Upper lobe of right lung (tissue), 1 donor: Measurements from ENCODE around the gene TMEM37. TPM values are rescaled to one million over a fixed set of nuclear protein-coding genes. Genes with fewer than 3 reads are reported as not detected.

Source experiments
- ATAC-seq: fragments of 200-7000 bp; cut with Tn5 transposase; one replicate; pipeline ENCODE4 v1.9.1; 2020; ENCODE audit warnings: mild to moderate bottlenecking, moderate library complexity
- DNase-seq: peaks from one replicate; pipeline ENCODE4 v3.0.0-alpha.2; 2020
- H3K27ac ChIP-seq: fragments of 200-600 bp; one replicate; pipeline ENCODE4 v1.8.0; 2022
- H3K27me3 ChIP-seq: fragments of 200-600 bp; one replicate; pipeline ENCODE4 v1.8.0; 2022; ENCODE audit warnings: mild to moderate bottlenecking
- H3K36me3 ChIP-seq: fragments of 200-600 bp; one replicate; pipeline ENCODE4 v1.8.0; 2022
- H3K4me1 ChIP-seq: fragments of 200-600 bp; one replicate; pipeline ENCODE4 v1.8.0; 2022
- H3K4me3 ChIP-seq: fragments of 200-600 bp; one replicate; pipeline ENCODE4 v1.8.0; 2022; ENCODE audit warnings: mild to moderate bottlenecking
- H3K9me3 ChIP-seq: fragments of 200-600 bp; one replicate; pipeline ENCODE4 v1.8.0; 2022
- CTCF ChIP-seq: fragments of 200-600 bp; IDR thresholded peaks from one replicate; pipeline ENCODE4 v1.8.0; 2022; ENCODE audit warnings: antibody characterized with exemption
- intact Hi-C: fragments of 100-400 bp; cut with DNase I; formaldehyde crosslinking; loops from one replicate; pipeline ENCODE4 v1.11.0; 2022
- total RNA-seq: library from RNA; stranded (reverse); fragmentation: NEBNext Ultra II Directional; extraction: Animal tissue kit (Norgen Biotek cat#: 25700); gene quantifications from one replicate; pipeline ENCODE4 v1.2.1, GENCODE V29; 2021
- donor health status: DM: no; HTN: yes; CAD: no; lungs with severe emphysema.

TMEM37 gene
- total RNA-seq, 1 donor from 2014 or later, result 23.8 TPM

DNA sequence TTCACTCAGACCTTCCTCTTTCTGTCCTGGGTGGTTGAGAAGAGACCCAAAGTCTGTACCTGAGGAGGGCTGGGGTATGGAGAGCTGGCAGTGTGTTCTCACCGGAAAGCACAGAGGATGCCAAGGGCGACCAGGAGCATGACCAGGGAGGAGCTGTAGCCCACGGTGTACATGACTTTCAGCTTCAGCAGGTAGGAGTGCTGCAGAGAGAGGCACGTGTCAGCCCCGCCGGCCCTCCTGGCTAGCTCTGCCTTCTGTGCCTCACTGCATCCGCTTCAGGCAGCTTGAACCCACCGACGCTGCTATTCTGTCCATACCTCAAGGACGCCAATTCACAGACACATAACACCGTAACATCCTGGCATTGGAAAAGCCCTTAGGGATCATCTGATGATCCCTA is 34.0 kb downstream of the TMEM37 start:
- no peak overlapping the region for H3K27ac ChIP-seq
- intact Hi-C loops, result no loop called here
- no peak for TF ChIP-seq CTCF
- H3K9me3 ChIP-seq, result no peaks in the 10 kb centered on the region
- no peaks in the 10 kb centered on the region for H3K36me3 ChIP-seq
- H3K4me1 ChIP-seq, result peaks cover 7% of the 10 kb centered on the region
- no peak for DNase-seq
- no peaks in the 10 kb centered on the region for H3K27me3 ChIP-seq
- H3K4me3 ChIP-seq, result no peak overlapping the region
- no peak for ATAC-seq

DNA sequence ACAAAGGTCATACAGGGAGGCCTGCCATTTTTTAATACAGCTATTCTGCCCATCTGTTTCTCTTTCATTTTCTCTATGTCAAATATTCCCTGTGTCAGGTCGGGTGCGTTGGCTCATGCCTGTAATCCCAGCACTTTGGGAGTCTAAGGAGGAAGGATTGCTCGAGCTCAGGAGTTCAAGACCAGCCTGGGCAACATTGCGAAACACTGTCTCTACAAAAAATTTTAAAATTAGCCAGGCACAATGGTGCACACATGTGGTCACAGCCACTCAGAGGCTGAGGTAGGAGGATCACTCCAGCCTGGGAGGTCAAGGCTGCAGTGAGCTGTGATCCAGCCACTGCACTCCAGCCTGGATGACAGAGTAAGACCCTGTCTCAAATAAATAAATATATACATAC is 34.7 kb downstream of the TMEM37 start:
- no peak for DNase-seq
- ATAC-seq, result no peak
- Histone ChIP-seq H3K4me3 (no peak overlapping the region), H3K9me3 (no peaks in the 10 kb centered on the region), H3K36me3 (no peaks in the 10 kb centered on the region), H3K27me3 (no peaks in the 10 kb centered on the region), H3K4me1 (peaks cover 7% of the 10 kb centered on the region), H3K27ac (no peak overlapping the region)
- intact Hi-C loops, result no loop called here
- no peak for TF ChIP-seq CTCF

GRCh38 chr2:119468154-119468955 is 36.7 kb downstream of the TMEM37 start:
- TF ChIP-seq CTCF, result no peak
- ATAC-seq, result peak; percentile 62
- H3K27ac ChIP-seq, result no peak overlapping the region
- H3K4me3 ChIP-seq, result no peak overlapping the region
- no peaks in the 10 kb centered on the region for H3K27me3 ChIP-seq
- H3K9me3 ChIP-seq, result no peaks in the 10 kb centered on the region
- DNase-seq, result no peak
- no peaks in the 10 kb centered on the region for H3K36me3 ChIP-seq
- peaks cover 7% of the 10 kb centered on the region for H3K4me1 ChIP-seq
- intact Hi-C loops, result no loop called here

- no peaks in the 10 kb centered on the region for H3K36me3 ChIP-seq
- intact Hi-C loops, result no loop called here
- peaks cover 7% of the 10 kb centered on the region for H3K4me1 ChIP-seq
- H3K27ac ChIP-seq, result no peak overlapping the region
- ATAC-seq (no peak), DNase-seq (no peak)
- no peaks in the 10 kb centered on the region for H3K9me3 ChIP-seq
- no peaks in the 10 kb centered on the region for H3K27me3 ChIP-seq
- no peak for TF ChIP-seq CTCF
- no peak overlapping the region for H3K4me3 ChIP-seq
Observed at GRCh38 chr2:119469131-119469530, 37.5 kb downstream of the TMEM37 start.

DNA sequence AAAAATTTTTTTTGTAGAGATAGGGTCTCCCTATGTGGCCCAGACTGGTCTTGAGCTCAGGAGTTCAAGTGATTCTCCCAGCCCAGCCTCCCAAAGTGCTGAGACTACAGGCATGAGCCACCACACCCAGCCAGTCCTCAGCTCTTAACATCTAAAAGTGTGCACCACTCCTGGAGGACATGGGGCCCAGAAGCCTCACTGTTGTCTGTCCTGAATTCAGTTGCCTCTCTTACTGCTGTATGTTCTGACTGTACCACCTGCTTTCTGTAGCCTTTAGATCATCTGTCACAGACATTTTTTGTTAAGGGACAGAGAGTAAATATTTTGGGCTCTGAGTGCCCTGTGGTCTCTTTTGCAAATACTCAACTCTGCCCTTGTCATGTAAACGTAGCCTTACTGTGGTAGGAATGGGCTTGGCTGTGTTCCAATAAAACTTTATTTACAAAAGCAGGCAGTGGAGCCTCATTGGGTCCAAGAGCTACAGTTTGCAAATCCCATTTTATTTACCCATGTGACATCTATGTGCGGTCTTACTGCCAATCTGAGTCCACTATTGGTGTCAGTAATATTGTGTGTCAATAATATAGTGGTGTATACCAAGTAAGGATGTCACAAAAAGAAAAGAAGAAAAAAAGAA is 38.1 kb downstream of the TMEM37 start:
- no peaks in the 10 kb centered on the region for H3K9me3 ChIP-seq
- H3K27ac ChIP-seq, result no peak overlapping the region
- H3K4me1 ChIP-seq, result peaks cover 7% of the 10 kb centered on the region
- no peak for TF ChIP-seq CTCF
- ATAC-seq (peak; percentile 33), DNase-seq (no peak)
- intact Hi-C loops, result no loop called here
- H3K4me3 ChIP-seq, result no peak overlapping the region
- H3K36me3 ChIP-seq, result no peaks in the 10 kb centered on the region
- H3K27me3 ChIP-seq, result no peaks in the 10 kb centered on the region
